ENCODE data around the gene ELN.

DNA sequence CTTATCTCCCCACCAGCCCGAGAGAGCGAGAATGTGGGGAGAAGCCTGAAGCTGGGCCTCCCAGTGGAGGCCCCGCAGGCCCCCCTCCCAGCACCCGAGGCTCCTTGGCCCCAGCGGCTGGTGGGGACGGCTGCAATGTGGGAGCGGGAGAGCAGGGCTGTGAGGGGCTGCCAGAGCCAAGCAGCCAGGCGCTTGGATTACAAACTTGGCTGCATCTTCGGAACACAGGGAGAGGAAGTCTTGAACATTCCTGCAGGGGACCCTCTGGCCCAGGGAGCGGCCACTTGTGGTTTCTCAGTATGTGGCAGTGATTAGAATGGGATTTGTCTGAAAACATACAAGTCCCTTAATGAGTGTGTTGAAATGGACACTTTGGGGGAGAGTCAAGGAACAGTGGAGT lies 23.2 kb downstream of the ELN start:
- TF ChIP-seq, protein P1, sequence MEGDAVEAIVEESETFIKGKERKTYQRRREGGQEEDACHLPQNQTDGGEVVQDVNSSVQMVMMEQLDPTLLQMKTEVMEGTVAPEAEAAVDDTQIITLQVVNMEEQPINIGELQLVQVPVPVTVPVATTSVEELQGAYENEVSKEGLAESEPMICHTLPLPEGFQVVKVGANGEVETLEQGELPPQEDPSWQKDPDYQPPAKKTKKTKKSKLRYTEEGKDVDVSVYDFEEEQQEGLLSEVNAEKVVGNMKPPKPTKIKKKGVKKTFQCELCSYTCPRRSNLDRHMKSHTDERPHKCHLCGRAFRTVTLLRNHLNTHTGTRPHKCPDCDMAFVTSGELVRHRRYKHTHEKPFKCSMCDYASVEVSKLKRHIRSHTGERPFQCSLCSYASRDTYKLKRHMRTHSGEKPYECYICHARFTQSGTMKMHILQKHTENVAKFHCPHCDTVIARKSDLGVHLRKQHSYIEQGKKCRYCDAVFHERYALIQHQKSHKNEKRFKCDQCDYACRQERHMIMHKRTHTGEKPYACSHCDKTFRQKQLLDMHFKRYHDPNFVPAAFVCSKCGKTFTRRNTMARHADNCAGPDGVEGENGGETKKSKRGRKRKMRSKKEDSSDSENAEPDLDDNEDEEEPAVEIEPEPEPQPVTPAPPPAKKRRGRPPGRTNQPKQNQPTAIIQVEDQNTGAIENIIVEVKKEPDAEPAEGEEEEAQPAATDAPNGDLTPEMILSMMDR (IDR thresholded peaks at IDR 0.05) = no peak
- no peak for TF ChIP-seq POLR2A (IDR thresholded peaks at IDR 0.05)
